Prostate gland (tissue), 2 donors: ENCODE measurements around the gene ITGB7.
"Not testable (repeated sequence)": the region's sequence is repeated elsewhere in the genome, so short reads cannot be mapped to it uniquely, and the experiment has no call there.

ENCODE experiments used
- POLR2A ChIP-seq: fragments of 450-650 bp; IDR thresholded peaks from one replicate; pipeline ENCODE4 v1.6.1; 2016; ENCODE audit warnings: antibody characterized with exemption, mild to moderate bottlenecking
- POLR2AphosphoS5 ChIP-seq: sonication (generic); formaldehyde crosslinking; IDR thresholded peaks from one replicate; pipeline ENCODE4 v1.6.1; 2017; ENCODE audit warnings: antibody characterized with exemption
- TF ChIP-seq, protein P1 (sequence below), 4 experiments: fragments of 200-600 bp in 2 of 4; fragments of 450-650 bp in 2 of 4; sonication (generic) in 2 of 4; IDR thresholded peaks; 1 replicate in 3 of 4; 2 replicates in 1 of 4; pipeline ENCODE4 v1.5.1; 2016 to 2019; ENCODE audit warnings: antibody characterized with exemption in 4 of 4, mild to moderate bottlenecking in 2 of 4, moderate library complexity in 2 of 4

DNA sequence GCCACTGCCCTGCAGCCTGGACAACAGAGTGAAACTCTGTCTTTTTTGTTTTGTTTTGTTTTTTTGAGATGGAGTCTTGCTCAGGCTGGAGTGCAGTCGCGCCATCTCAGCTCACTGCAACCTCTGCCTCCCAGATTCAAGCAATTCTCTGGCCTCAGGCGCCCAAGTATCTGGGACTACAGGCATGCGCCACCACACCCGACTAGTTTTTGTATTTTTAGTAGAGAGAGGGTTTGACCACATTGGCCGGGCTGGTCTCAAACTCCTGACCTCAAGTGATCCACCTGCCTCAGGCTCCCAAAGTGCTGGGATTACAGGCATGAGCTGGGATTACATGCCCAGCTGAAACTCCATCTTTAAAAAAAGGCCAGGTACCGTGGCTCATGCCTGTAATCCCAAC, 4.7 kb downstream of the ITGB7 start:
- TF ChIP-seq, protein P1, sequence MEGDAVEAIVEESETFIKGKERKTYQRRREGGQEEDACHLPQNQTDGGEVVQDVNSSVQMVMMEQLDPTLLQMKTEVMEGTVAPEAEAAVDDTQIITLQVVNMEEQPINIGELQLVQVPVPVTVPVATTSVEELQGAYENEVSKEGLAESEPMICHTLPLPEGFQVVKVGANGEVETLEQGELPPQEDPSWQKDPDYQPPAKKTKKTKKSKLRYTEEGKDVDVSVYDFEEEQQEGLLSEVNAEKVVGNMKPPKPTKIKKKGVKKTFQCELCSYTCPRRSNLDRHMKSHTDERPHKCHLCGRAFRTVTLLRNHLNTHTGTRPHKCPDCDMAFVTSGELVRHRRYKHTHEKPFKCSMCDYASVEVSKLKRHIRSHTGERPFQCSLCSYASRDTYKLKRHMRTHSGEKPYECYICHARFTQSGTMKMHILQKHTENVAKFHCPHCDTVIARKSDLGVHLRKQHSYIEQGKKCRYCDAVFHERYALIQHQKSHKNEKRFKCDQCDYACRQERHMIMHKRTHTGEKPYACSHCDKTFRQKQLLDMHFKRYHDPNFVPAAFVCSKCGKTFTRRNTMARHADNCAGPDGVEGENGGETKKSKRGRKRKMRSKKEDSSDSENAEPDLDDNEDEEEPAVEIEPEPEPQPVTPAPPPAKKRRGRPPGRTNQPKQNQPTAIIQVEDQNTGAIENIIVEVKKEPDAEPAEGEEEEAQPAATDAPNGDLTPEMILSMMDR (IDR thresholded peaks at IDR 0.05), result not testable (repeated sequence)
- TF ChIP-seq POLR2A, POLR2AphosphoS5: not testable (repeated sequence)
